Spleen (tissue), 7 donors: ENCODE data around the gene SLC1A7.

Experiments
- CTCF ChIP-seq, 11 experiments: fragments of 200-600 bp in 7 of 11; fragments of 450-650 bp in 4 of 11; sonication (generic) in 4 of 11; IDR thresholded peaks in 8 of 11; conservative IDR thresholded peaks in 3 of 11; 1 replicate in 7 of 11; 2 replicates in 4 of 11; pipeline versions ENCODE4 v1.4.0 to v1.8.0; 2016 to 2021; ENCODE audit warnings: antibody characterized with exemption in 11 of 11, inconsistent platforms in 4 of 11, mild to moderate bottlenecking in 1 of 11
- POLR2A ChIP-seq, 3 donors: fragments of 450-650 bp; IDR thresholded peaks; one replicate each; pipeline ENCODE4 v1.5.1; 2017; ENCODE audit warnings: antibody characterized with exemption in 3 of 3, mild to moderate bottlenecking in 1 of 3
- POLR2AphosphoS5 ChIP-seq, 3 donors: sonication (generic); formaldehyde crosslinking; IDR thresholded peaks; one replicate each; pipeline ENCODE4 v1.5.1; 2017; ENCODE audit warnings: antibody characterized with exemption in 3 of 3
- donor health status: DM: no; HTN: no; CAD: no; lungs with moderate emphysema.
- donor health status: DM: no; HTN: no; CAD: no.
- donor health status: DM: no; HTN: no; CAD: no.

GRCh38 chr1:53071167-53071865 is 71.1 kb downstream of the SLC1A7 start:
- TF ChIP-seq CTCF (IDR thresholded peaks at IDR 0.05 in 8 of 11, conservative IDR thresholded peaks at IDR 0.05 in 3 of 11) = no peak
- TF ChIP-seq POLR2A (IDR thresholded peaks at IDR 0.05) = no peak
- TF ChIP-seq POLR2AphosphoS5 (IDR thresholded peaks at IDR 0.05) = no peak
